Measurements from ENCODE around the gene ATXN10.

ATXN10 gene

DNA sequence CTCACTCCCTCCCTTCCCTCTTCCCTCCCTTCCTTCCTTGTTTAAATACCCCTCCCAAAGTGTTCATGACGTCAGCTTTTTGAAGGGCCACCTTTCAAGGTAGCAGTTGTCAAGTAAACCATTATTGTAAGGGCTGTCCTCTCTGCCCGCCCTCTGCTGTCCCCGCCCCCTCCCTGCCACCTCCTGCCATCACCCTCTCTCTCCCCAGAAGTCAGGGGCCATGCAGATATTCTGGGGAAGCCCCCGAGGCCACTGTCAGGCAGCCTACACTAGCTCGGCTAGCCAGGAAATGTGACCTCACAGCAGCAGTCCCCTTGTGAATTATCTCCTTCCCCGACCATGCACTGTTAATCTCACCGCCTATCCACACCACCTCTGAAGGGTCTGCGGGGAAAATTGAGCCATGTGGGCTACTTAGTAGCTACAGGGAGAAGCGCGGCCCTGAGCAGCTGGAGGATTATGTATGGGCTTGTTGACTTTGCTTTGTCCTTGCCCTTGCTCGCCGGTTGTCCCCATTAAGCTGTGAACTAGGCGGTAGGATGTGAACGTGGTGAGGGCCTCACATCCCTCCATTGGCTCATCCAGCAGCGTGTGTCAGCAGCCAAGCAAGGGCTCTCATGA lies 42.1 kb upstream of the ATXN10 start:
- TF ChIP-seq, protein P1, sequence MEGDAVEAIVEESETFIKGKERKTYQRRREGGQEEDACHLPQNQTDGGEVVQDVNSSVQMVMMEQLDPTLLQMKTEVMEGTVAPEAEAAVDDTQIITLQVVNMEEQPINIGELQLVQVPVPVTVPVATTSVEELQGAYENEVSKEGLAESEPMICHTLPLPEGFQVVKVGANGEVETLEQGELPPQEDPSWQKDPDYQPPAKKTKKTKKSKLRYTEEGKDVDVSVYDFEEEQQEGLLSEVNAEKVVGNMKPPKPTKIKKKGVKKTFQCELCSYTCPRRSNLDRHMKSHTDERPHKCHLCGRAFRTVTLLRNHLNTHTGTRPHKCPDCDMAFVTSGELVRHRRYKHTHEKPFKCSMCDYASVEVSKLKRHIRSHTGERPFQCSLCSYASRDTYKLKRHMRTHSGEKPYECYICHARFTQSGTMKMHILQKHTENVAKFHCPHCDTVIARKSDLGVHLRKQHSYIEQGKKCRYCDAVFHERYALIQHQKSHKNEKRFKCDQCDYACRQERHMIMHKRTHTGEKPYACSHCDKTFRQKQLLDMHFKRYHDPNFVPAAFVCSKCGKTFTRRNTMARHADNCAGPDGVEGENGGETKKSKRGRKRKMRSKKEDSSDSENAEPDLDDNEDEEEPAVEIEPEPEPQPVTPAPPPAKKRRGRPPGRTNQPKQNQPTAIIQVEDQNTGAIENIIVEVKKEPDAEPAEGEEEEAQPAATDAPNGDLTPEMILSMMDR (IDR thresholded peaks at IDR 0.05; ENCODE audit: low read depth, low read length, missing control alignments) = no peak
- H3K4me3 ChIP-seq (replicated peaks; ENCODE audit: low read depth, low read length) = no peak overlapping the region
- DNase-seq (ENCODE audit: extremely low read depth, low read depth) = no peak

DNA sequence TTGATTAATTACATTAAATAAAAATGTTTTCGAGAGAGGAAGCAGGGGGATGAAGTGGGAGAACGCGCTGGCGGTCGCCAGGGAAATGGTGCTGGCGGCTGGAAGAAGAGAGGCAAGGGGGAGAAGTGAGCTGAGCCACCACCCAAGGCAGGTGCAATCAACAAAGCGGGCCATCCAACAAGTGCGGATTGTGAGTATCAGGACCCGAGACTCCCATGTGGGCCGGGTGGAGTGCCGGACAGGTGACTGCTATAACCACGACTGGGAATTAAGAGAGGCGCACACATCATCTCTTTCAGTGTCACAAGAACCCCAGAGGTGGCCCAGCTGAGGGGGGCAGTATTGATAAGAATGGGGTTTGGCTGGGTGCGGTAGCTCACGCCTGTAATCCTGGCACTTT lies 41.2 kb upstream of the ATXN10 start:
- TF ChIP-seq, protein P1 (IDR thresholded peaks at IDR 0.05; ENCODE audit: low read depth, low read length, missing control alignments) = no peak
- no peak overlapping the region for H3K4me3 ChIP-seq (replicated peaks; ENCODE audit: low read depth, low read length)
- DNase-seq (ENCODE audit: extremely low read depth, low read depth) = no peak

DNA sequence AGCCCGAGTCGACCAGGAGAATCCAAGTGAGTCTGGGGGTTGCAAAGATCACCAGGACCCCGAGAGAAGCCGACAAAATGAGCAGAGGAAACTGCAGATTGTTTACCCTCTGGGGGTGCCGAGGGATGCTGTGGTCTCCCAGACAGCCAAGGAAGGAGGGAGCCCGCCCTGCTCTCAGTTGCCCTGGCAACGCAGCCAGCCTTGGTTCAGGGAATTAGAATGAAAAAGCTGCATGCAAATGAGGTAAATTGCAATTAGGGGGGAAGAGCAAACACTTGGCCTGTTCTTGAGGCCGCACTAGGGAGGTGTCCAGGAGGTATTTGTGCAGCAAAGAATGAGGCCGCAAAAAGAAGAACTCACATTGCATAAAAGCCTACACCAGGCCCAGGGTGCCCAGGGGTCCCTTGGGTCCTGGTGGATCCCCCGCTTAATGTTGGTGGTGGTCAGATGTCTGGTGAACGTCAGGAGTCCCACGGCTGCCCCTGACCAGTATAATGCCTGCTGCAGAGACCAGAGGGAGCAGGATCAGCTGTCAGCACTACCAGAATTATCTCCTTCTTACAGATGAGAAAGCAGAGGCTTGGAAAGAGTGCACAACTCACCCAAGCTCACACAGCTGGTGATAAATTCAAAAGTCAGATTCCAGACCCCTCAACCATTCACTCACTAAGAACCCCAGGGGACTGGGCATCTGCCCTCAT lies 40.3 kb upstream of the ATXN10 start:
- no peak for DNase-seq (ENCODE audit: extremely low read depth, low read depth)
- TF ChIP-seq, protein P1 (IDR thresholded peaks at IDR 0.05; ENCODE audit: low read depth, low read length, missing control alignments) = no peak
- H3K4me3 ChIP-seq (replicated peaks; ENCODE audit: low read depth, low read length) = no peak overlapping the region

DNA sequence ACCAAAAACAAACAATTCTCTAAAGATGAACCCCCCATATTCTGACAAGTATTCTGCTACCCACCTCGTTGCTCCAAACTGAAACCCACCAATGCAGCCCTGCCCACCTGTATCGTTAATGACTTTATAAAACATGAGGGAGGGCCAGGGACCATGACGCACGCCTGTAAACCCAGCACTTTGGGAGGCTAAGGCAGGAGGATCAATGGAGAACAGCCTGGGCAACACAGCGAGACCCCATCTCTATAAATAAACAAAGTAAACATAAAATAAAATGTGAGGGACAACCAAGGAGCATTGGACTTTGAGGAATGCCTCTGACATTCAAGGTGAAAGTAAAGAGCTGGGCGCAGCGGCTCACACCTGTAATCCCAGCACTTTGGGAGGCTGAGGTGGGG lies 39.8 kb upstream of the ATXN10 start:
- TF ChIP-seq, protein P1 (IDR thresholded peaks at IDR 0.05; ENCODE audit: low read depth, low read length, missing control alignments) = no peak
- DNase-seq (ENCODE audit: extremely low read depth, low read depth) = no peak
- H3K4me3 ChIP-seq (replicated peaks; ENCODE audit: low read depth, low read length) = no peak overlapping the region

DNA sequence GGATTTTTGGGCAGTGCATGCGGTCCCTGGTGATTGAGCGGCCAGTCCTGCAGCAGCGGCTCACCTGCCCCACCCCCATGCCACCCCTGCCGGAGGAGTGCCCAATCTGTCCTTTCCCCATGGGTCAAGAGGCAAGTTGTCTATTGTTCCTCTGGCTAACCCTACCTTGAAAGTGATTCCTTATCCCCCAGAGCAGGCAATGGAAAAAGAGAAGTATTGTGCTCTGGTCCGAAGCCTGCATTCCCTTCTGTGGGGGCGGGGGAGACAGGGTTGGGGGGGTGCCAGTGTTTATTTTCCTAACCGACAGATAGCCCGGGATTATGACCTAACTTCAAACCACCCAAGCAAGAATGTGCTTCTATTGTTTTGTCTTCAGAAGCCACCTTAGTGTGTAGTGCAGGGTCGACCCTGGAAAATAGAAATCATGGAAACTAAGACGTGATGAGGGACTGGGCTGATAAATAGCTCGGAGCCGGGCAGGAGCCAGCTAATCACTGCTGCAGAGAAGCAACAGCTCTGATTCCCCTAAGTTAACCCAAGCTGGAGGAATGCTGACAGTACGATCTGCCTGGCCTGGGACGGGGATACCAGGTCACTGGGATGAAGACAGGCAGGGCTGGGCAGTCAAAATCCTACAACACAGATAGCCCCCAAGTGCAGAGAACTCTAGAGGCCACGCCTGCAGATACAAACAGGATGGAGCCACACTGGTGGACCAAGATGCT lies 38.7 kb upstream of the ATXN10 start:
- no peak for DNase-seq (ENCODE audit: extremely low read depth, low read depth)
- TF ChIP-seq, protein P1 (IDR thresholded peaks at IDR 0.05; ENCODE audit: low read depth, low read length, missing control alignments) = no peak
- H3K4me3 ChIP-seq (replicated peaks; ENCODE audit: low read depth, low read length) = no peak overlapping the region

DNA sequence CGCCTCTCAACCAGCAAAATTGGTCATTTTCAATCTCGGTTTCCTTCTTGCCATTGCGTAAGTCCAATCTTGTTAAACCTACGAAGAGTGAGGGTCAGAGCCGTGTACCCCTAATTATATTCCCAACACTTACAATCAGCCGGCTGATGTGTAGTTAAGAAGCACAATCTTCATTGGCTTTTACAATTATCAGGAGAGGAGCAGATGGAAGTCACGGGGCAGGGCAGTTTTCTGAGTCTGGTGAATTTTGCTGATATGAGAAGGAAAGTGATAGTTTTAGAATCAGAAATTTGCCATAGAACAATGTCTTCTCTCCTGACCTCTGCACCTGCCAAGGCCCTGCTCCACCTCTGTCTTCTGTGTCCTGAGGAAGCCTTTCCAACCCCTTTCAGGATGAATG lies 35.0 kb upstream of the ATXN10 start:
- TF ChIP-seq, protein P1 (IDR thresholded peaks at IDR 0.05; ENCODE audit: low read depth, low read length, missing control alignments) = no peak
- no peak for DNase-seq (ENCODE audit: extremely low read depth, low read depth)
- H3K4me3 ChIP-seq (replicated peaks; ENCODE audit: low read depth, low read length) = no peak overlapping the region
